Measurements from ENCODE around the gene EHBP1.

The EHBP1 gene

DNA sequence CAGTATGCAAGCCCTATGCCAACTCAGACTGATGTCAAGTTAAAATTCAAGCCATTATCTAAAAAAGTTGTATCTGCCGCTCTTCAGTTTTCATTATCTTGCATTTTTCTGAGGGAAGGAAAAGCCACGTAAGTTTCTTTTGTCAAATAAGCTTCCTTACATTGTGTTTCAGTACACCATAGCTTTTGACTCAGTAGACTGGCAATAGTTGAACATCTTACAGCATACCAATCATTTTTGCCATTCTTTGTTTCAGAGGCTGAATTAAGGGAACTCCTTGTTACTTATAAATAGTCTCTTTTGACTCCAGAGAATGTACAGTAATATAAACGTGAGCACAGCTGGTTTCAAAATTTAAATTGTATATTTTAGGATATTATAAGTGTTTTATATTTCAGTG lies 120.6 kb downstream of the EHBP1 start:
- DNase-seq: no peak

DNA sequence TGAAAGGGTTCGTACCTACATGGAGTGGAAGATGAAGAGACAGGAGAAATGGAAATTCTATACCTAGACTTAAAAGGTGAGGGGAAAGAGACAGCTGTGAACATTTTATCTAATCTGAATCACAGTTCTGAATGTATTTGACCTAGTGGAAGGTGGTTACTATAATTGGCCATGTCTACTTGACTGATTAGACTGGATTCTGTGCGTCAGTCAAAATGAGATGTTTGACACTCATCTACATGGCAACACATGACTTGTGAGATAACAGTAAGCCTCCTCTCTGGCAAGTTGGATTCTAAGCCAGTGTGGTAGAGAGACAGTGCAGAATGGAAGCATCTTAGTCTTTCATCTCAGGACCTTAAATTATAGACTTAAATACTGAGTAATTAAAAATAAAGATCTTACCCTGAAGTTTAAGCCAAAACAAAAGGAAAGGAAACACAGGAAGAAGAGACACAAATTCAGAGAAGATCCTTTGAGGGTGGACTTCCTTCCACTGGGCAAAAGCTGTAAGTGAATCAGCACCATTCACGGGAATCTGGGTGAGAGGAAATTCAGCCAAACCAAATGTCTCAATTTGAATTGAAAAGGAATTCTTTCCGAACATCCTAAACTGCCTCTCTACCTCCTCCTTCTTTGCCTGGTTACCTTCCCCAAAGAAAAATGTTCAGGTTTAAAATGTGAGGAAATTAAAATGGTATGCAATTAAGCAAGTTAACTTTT lies 121.6 kb downstream of the EHBP1 start:
- DNase-seq: no peak

DNA sequence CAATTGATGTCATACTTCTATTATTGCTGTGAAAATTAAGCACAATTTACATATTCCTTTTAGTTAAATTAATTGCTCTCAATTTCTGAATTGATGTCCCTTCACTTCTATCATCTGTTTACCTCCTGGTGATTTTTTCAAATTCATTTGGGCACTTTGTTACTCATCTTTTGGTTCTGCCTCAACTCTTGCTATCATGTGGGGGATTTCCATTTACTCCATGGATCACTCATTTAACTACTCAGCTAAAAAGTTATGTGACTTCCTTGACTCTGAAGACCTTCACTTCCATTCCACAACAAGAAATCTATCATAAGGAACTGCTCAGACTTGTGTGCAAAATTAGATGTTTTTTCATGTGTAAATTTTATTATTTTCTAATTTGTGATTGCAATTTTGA lies 126.2 kb downstream of the EHBP1 start:
- no peak for DNase-seq

DNA sequence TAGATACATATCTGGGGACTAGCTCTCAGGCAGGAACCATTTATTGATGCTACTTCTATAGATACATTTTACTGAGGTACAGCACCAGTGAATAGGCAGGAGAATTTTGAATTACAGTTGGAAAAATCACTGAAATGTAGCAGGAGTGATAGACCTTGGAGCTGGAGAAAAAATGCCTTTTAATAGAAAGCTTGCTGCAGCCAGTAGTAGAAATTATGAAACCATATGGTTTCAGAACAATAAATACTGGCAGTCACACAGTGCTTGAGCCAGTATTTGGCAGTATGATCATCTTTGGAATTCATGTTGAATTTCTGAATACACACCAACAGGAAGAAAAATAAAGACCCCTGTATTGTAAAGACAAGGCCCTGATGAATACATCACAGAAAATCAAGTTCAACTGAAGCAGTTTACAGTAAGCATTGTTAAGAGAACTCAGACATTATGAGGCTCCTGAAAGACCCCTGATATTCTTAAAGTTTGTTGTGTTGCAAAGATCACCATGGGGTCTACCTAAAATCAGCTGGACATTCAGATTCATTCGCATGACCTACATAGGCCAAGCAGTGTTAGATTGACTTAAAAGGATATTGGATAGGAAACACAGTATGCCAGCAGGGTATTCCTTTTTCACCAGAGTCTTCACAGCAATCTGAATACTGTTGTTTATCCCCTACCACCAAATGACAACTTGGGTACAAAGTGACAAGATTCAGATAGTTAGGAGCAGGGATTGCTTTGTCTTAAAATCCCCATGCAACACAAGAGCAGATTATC lies 139.0 kb downstream of the EHBP1 start:
- DNase-seq: no peak

DNA sequence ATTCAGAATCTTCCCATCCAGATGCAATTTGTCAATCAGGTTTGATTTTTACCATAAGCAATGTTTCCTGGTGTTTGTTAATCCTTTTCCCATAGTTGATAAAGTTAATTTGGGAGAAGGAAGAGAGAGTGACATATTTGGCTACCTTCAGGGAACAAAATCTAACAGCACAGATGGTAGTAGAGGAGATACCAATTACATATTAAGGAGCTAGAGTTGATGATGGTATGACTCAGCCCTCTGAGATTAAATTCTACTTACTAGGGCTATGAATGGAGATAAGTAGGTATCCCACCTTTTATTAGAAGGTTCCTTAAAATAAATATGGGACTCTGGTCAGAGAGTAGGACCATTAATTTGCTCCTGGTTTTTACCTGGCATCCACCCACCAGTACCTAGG lies 139.7 kb downstream of the EHBP1 start:
- no peak for DNase-seq

DNA sequence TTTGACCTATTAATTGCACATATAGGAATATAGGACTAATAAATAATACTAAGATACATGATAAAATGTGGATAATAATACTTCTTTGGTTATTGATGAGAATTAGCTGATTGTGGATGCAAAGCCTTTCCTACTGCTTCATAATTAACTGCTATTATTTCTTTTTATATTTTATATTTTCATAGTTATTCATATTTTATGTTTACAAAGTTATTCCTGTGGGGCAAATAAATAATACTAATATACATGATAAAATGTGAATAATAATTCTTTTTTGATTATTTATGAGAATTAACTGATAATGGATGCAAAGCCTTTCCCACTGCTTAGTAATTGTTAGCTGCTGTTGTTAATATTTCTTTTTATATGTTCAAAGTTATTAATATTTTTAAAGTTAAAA lies 146.7 kb downstream of the EHBP1 start:
- DNase-seq: no peak

DNA sequence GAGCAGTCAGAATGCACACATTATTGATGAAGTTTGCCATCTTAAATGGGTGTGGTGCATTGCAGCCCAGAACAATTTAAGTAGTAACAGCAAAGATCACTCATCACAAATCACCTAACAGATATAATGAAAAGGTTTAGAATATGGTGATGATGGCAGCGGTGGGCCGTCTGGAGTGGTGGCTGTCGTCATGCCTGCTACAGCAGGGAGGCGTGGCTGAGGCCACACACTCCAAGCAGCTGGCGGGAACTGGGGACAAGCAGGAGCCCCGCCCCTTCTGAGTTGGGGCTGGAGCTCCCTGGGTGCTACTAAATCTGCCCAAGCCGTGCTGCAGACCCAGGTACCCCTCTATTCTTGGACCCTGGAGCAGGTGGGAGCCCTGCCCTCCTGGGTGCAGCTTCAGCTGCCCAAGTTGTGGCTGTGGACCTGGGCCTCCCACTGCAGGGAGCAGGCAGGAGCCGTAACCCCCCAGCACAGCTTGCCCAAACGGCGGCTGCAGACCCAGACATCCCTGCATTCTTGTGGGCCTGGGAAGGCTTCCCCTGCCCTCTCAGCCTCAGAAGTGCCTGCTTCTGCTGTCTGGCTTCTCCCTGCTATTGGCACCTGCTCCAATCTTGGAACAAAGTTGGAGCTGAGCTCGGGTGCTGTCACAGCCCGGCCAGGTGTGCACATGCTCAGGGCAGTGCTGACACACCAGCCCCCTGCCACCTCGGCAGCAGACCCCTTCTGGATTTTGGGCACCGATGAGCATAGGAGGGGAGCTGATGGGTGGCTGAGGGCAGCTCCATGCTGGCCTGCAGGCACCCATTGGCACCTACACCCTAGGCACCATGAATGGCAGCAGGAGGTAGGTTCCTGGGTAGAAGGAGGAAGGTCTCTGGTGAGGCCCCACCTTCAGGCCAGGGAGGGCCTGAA lies 149.3 kb downstream of the EHBP1 start:
- DNase-seq: no peak

DNA sequence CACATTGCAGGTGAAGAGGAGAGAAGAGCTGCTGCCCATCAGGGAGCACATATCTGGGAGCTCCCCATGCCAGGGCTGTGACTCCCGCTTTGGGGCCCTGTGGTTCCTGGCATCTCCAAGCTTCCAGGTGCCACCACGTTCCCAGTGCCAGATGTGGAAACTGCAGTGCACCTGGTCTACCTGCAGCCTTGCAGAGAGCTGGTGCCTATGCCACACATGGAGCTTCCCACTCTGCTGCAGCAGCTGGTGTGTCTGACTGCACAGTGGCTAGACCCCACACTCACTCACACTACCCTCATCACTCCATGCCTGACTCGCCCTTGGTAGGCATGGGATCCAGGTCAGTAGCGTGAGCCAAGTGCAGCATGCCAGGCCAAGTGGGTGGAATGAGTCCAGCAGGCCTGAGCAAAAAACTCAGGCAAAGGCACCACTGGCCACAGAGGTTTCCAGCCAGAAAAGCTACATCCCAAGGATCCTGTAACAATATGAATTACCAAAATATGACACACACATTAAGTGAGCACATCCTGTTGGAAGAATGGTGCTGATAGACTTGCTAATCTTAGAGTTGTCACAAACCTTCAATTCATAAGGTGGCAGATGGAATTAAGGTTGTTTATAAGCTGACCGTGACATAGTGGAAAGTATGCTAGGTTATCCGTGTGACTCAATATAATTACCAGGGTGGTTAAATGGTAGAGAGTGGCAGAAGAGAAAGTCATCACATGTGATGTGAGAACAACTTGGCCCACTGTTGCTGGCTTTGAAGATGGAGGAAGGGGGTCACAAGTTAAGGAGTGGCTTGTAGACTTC lies 150.9 kb downstream of the EHBP1 start:
- DNase-seq: no peak

DNA sequence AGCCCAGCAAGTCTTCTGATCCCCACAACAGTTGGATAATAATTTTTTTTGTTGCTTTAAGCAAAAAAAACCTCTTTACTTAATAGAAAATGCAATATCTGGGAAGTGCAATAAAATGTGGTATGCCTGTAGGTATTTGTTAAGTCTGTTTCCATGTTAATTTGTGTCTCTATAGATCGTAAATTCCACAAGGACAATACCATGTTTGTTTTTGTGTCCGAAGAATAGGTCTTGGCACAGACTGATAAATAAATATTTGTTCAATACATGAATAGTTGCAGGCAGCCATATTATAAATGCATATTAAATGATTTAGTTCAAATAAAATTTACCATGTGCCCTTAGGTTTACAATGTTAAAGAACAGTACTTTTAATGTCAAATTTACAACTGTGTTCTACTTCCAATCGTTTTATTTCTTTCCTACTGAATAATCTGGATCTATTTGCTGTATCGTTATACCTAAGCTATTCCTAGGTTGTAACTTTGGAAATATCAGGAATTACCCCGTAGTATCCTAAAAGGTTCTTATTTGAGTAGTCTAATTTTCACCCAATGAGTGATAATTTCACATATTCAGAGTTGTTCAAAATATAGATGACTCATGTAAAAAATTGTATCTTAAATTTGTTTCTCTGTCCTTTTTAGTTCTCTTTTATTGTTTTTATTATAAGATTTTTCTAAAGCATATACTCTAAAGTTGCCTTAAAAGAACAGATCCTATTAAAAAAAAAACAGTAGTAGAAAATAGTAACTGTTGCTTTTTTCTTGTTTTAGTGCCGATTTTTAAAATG lies 151.8 kb downstream of the EHBP1 start:
- no peak for DNase-seq

DNA sequence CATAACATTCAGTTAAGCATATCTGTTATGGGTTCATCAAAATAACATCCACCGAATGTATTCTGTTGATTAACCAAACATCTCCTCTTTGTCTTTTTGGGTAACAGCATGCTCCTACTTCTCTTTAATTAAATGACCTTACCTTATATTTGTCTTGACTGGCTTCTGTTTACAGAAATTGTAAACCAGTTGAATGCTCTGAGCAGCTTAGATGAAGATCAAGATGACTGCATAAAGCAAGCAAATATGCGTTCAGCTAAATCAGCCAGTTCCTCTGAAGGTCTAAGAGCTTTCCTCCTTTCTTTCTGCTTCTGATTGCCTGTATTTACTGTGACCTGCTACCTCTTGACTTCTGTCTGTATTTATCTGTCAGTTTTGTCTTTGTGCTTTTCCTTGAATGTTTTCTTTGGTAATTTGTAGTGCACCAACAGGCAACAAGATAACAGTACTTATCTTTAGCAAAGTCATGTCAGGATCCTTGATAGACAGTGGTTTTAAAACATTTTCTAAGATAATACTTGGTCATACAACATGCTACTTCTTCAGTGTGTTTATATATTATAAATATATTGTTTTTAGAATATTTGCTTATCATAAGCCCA lies 152.8 kb downstream of the EHBP1 start:
- DNase-seq: no peak

DNA sequence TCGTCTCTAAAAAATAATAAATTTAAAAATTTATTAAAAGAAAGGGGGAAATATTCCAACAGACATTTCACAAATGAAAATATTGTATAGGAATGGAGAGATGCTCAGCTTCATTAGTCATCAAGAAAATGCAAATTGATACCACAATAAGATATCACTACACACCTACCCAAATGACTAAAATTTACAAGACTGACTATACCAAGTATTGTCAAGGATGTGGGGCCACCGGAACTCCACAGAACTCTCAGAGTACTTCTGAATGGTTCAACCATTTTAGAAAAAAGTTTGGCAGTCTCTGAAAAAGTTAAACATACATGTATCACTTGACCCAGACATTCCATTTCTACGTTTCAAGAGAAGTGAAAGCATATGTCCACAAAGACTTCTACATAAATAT lies 163.4 kb downstream of the EHBP1 start:
- DNase-seq: no peak

DNA sequence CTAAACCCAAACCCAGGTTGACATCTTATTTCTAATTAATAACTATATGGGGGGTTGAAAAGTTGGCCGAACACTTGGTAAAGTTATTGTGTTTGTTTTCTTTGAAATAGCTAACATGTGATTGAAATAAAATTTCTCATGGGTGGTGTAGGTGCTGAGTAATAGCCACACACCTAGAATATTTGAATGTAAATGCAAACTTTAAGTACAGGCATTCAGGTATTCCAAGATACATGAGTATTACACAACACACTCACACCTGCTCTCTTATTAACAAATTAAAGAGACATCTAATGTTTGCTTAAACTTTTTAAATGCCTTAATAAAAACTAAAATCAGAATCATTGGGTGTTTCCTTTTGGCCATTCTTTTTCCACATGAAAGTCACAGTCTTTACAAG lies 165.5 kb downstream of the EHBP1 start:
- no peak for DNase-seq

DNA sequence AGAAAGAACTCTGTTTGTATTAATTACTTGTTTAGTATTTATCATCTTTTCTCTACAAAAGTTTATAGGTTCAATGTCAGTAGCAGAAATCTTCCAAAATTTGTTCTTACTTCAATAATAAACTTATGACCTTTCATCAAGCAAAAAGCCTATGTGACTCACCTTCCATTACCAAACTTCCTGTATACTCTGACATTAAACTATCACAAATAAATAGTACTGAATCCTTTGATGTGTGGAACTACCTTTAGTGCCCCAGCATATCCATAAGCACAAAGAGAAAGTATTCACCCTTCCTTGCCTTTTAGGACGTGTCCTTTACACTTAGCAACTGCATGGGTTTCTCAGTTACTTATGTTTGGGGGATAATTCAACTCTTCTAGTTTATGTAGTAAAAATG lies 166.0 kb downstream of the EHBP1 start:
- no peak for DNase-seq

DNA sequence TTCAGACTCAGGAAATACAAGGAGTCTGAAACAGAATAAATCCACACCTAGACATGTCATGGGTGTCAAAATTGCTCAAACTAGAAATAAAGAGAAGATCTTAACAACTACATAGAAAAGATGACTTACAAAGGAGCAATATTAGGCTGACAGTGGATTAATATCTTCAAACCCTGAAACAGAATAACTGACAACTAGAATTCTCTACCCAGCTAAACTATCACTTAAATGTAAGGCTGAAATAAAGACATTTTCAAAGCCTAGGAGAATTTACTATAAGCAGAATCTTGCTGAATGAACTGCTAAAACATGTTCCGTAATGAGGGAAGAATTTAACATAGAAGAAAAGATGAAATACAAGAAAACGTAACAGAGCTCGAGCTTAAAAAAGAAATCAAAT lies 168.1 kb downstream of the EHBP1 start:
- DNase-seq: no peak

DNA sequence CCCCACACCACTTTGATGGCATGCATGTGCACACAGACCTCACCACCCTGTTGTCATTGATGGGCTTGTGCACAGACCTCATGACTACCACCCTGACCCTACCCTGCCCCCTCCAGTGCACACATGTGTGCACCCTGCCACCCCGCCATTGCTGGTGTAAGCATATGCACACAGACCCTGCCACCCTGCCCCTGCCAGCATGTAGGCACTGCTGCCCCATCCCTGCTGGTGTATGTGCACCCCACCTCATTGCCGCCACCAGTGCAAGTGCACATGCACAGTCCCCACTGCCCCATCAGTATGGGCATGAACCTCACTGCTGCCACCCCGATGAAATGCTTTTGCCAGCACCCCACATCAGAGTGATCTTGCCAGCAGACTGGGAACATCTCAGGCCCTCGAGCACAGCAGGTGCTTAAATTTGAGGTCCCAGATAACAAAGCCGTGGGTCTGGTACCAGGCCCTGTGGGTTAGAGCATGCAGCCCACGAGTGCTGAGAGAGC lies 169.4 kb downstream of the EHBP1 start:
- DNase-seq: no peak

DNA sequence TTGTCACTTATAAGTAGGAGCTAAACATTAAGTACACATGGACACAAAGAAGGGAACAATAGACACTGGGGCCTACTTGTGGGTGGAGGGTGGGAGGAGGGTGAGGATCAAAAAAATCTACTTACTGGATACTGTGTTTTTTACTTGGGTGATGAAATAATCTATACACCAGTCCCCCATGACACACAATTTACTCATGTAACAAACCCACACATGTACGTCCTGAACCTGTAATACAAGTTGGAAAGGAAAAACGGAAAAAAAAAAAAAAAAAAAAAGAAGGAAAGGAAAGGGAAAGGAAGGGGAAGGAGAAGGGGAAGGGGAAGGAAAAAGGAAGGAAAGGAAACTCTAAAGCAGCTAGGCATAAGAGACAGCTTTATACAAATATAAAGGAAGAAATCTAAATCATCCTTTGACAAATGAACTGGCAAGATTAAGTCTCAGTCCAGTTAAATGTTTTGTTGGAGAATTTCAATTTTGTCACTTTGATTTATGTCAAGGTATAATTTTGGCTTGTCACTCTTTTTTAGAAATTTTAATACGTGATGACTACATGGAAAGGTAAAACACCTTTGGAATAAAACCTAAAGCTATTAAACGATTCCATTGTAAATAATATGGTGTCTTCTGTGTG lies 175.8 kb downstream of the EHBP1 start:
- no peak for DNase-seq

DNA sequence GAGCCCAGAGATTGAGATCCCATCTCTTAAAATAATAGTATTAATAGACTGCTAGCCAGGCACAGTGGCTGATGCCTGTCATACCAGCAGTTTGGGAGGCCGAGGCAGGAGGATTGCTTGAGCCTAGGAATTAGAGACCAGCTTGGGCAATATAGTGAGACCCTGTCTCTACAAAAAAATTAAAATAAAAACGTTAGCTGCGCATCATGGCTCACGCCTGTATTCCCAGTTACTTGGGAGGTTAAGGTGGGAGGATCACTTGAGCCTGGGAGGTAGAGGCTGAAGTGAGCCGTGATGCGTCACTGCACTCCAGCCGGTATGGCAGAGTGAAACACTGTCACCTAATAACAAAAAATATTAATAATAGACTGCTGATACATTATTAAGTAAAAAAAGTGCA lies 178.1 kb downstream of the EHBP1 start:
- DNase-seq: no peak

DNA sequence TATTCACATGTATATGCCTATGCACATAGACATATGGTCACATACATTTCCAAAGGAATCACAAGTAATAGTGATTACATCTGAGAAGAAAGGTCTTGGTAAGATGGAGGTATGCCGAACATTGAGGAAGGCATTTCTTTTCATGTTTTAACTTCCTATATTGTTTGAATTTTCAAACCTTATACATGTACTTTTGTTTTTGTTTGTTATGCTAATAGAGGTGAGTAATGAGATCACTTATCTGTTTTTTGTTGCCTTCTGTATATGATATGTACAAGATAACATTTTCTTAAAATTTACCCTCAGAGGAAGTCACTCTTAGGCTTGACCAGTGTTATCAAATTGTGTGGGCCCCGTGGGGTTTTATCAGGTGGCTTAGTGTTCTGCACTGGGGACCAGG lies 178.6 kb downstream of the EHBP1 start:
- DNase-seq: no peak

DNA sequence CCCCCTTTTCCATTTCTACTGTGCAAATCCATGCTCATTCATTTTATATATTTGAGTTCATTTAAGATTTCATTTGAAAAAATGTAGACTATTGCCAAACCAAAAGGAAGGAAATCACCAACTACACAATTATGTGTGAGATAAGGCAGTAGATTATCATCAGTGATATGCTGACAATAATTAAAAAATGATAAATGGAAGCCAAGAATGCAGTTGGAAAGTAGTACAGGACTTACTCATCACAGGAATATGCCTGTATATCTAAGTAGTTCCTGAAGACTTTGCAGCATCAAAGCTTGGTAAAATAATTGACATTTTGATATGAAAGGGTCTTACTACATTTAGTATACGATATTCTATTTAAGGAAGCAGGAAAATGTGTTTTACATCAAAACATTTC lies 179.0 kb downstream of the EHBP1 start:
- DNase-seq: no peak

DNA sequence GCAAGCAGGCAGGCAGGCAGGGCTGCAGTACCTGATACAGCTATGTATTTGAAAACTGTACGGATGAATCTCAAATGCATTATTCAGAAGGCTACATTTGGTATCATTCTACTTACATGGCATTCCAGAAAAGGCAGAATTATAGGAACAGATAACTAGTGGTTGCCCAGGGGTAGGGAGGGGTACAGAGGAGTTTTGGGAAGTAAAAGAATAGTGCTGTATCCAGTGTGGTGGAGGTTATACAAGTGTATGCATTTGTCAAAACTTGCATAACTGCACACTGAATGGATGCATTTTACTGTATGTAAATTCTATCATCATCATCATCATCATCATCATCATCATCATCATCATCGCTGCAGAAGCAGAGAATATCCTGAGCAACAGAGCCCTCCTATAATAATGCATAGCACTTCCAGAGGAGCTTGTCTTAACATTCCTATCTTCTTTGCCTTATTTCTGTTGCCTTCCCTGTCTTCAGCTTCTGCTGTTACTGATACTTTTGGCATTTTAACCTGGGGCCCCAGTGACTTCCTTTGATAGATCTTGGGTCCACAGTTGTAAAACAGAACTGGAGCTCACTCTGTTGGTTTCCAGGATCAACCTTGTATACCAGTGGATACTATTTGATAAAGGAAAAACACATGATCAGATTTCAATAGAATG lies 189.6 kb downstream of the EHBP1 start:
- no peak for DNase-seq

Measured in bone marrow (tissue), 2 donors.